Epithelial cell of esophagus (primary cell): Measurements from ENCODE around the gene GNL3.

Source experiments
- DNase-seq: peaks from one replicate; pipeline ENCODE4 v3.0.0; 2010; ENCODE audit warnings: low read depth
- H3K4me3 ChIP-seq: 2 replicates; pipeline ENCODE4 v1.5.1; 2011; ENCODE audit warnings: mild to moderate bottlenecking, low read length, control low read depth
- CTCF ChIP-seq: IDR thresholded peaks from 2 replicates; pipeline ENCODE4 v1.5.1; 2011; ENCODE audit warnings: low read depth, mild to moderate bottlenecking, low read length, control low read depth, inconsistent platforms; ENCODE audit not compliant: insufficient read depth; ENCODE audit errors: missing control alignments

GNL3 gene

GRCh38 chr3:52731590-52731989 lies 45.8 kb downstream of the GNL3 start:
- no peak overlapping the region for H3K4me3 ChIP-seq
- no peak for DNase-seq
- TF ChIP-seq CTCF: no peak

DNA sequence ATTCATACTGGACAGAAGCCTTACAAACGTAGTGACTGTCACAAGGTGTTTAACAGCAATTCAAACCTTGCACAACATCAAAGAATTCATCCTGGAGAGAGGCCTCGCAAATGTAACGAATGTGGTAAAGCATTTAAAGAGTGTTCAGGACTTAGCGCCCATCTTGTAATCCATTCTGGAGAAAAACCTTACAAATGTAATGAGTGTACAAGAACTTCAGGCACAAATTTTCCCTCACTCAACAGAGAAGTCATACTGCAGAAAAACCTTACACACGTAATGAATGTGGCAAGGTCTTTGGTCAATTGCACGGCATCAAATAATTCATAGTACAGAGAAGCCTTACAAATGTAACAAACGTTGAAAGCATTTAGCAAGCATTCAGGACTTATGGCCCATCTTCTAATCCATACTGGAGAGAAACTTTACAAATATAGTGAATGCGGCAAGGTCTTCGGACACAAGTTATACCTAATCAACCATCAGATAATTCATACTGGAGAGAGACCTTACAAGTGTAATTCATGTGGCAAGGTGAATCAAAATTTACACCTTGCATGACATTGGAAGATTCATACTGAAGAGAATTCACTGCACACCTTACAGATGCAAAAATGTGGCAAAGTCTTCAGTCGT lies 47.5 kb downstream of the GNL3 start:
- DNase-seq: no peak
- no peak overlapping the region for H3K4me3 ChIP-seq
- TF ChIP-seq CTCF: no peak

- TF ChIP-seq CTCF: no peak
- no peak for DNase-seq
Observed at GRCh38 chr3:52739730-52740129, 53.9 kb downstream of the GNL3 start.

DNA sequence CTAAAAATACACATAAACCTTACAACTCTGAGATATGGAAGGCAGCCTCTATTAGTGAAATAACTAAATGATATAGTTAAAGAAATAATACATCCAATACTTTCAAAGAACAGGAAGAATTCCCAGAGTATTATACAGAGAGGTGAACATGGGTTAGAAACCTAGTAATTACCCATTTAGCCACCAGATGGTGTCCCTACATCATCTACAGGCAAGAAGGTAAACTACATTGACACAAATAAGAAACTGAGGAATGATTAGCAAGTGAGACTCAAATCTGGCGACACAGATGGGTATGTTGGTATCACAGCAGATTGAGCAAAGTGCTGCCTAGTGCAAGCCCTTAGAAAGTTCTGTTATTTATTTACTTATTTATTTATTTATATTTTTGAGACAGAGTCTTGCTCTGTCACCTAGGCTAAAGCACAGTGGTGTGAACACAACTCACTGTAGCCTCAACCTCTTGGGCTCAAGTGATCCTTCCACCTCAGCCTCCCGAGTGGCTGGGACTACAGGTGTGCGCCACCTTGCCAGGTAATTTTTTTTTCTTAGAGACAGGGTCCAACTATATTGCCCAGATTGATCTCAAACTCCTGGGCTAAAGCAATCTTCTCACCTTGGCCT lies 56.7 kb downstream of the GNL3 start:
- peak; percentile 57 for DNase-seq

More at GRCh38 chr3:52739730-52740129, 53.9 kb downstream of the GNL3 start:
- no peak overlapping the region for H3K4me3 ChIP-seq

GRCh38 chr3:52743152-52743551 lies 57.3 kb downstream of the GNL3 start:
- DNase-seq: no peak
- TF ChIP-seq CTCF: no peak
- no peak overlapping the region for H3K4me3 ChIP-seq

More for the DNA sequence above, 56.7 kb downstream of the GNL3 start:
- TF ChIP-seq CTCF: peak; percentile 65
- no peak overlapping the region for H3K4me3 ChIP-seq

- DNase-seq: no peak
- TF ChIP-seq CTCF: no peak
Observed at GRCh38 chr3:52743721-52744120, 57.9 kb downstream of the GNL3 start.

More at GRCh38 chr3:52743721-52744120, 57.9 kb downstream of the GNL3 start:
- H3K4me3 ChIP-seq: no peak overlapping the region
